SKM-1 (cell line): ENCODE data around the gene FGF1.

Experiments used
- DNase-seq: peaks from one replicate; lab custom pipeline; 2025; ENCODE audit not compliant: unreplicated experiment; lab: John Stamatoyannopoulos, UW

Gene FGF1

GRCh38 chr5:142545650-142546322, 140.1 kb downstream of the FGF1 start:
- DNase-seq, result no peak

DNA sequence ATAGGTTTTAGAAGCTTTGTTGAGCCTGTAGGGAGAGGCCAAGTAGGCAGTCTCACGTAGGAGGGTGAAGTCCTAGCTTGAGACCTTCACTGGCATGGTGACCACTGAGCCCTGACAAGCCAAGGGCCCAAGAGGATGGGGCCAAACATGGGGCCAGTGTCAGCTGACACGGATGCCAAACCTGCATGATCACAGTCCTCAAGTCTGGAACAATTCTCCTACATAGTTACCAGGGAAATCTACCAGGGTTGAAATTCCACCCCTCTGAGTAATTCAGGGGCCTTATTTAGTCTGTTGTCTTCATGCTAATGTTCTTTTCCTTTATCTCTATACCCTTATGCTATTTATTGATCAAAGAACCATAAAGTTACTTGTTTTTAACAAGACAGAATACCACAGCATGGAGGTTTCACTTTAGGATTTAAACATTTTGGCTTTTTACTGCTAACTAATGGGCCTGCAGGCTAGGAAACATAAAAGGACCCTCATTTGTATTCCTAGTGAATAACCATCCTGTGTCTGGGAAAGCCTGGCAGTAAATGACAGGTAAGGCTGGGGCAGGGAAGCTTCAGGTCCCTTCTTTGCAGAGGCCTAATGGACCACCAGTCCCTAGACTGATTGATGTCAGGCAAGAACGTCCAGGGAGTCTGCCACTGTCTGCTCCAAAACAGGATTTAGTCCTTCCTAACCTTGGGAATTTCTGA, 140.8 kb downstream of the FGF1 start:
- DNase-seq, result no peak

DNA sequence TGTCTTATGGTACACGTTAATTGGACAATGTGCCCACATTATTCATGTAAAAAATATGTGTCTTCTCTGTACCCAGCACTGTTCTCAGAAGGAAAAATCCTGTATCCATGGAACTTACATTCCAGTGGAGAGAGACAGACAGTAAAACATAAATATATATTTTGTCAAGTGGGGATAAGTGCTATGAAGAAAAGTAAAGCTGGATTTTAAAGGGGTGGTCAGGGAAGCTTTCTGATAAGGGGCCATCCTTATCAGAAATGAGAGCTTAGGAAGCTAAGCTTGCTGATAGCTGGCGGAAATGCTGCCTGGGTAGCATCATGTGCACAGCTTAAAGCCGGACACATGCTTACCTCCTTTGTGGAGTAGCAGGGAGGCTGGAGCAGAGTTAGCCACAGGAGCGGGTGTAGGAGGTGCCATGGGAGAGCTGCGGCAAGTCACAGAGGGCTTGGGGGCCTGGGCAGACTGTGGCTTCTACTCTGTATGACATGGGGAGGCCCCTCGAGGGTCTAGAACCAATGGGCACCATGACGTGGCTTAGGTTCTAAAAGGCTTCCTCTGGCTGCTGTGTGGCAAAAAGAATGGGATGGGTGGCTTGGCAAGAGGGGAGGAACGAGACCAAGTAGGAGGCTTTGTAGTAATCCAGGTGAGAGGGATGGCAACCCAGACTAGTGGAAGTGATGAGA, 141.7 kb downstream of the FGF1 start:
- no peak for DNase-seq

DNA sequence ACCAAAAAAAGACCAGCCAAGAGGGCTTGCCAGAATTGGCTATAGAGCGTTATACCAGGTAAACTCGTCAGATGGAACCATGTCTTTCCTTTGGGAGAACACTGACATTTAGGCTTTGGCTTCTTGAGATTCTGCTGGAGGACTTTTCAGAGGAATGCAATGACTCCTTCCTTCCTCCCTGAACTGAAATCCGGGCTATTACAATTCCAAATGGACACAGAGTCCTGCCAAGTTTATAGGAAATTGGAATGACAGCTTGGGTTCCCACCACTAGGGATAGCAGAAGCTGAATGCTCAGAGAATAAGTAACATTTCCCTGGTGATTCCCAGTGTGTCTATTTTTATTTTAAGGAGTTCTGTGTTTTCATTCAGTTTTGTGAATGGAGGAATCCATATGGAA, 143.0 kb downstream of the FGF1 start:
- no peak for DNase-seq
